Smooth muscle cell (in vitro differentiated cells): ENCODE data around the gene LHFPL4. TPM values are rescaled to one million over a fixed set of nuclear protein-coding genes. Genes with fewer than 3 reads are reported as not detected.

Experiments used
- DNase-seq: peaks from one replicate; lab custom pipeline; 2025; ENCODE audit not compliant: unreplicated experiment; lab: John Stamatoyannopoulos, UW
- H2AFZ ChIP-seq: fragments of 200-600 bp; sonication (generic); 2 replicates; pipeline ENCODE4 v1.6.0; 2016; ENCODE audit warnings: antibody characterized with exemption, low read depth, mild to moderate bottlenecking
- H3F3A ChIP-seq: fragments of 200-600 bp; sonication (generic); 2 replicates; pipeline ENCODE4 v1.6.0; 2017; ENCODE audit warnings: antibody characterized with exemption, low read depth
- H3K27ac ChIP-seq: fragments of 200-600 bp; sonication (generic); 2 replicates; pipeline ENCODE4 v1.5.1; 2016; ENCODE audit warnings: low read depth, mild to moderate bottlenecking
- H3K27me3 ChIP-seq: fragments of 200-600 bp; sonication (generic); 2 replicates; pipeline ENCODE4 v1.6.1; 2016; ENCODE audit warnings: low read depth, mild to moderate bottlenecking
- H3K36me3 ChIP-seq: fragments of 200-600 bp; sonication (generic); 2 replicates; pipeline ENCODE4 v1.5.1; 2016; ENCODE audit warnings: low read depth
- H3K4me1 ChIP-seq: fragments of 200-600 bp; sonication (generic); 2 replicates; pipeline ENCODE4 v1.5.1; 2016; ENCODE audit warnings: low read depth
- H3K4me2 ChIP-seq: fragments of 200-600 bp; sonication (generic); 2 replicates; pipeline ENCODE4 v1.6.0; 2016; ENCODE audit warnings: mild to moderate bottlenecking
- H3K4me3 ChIP-seq: fragments of 200-600 bp; sonication (generic); 2 replicates; pipeline ENCODE4 v1.5.1; 2016; ENCODE audit warnings: mild to moderate bottlenecking
- H3K79me2 ChIP-seq: fragments of 200-600 bp; sonication (generic); 2 replicates; pipeline ENCODE4 v1.6.0; 2016; ENCODE audit warnings: low read depth, mild to moderate bottlenecking
- H3K9ac ChIP-seq: fragments of 200-600 bp; sonication (generic); 2 replicates; pipeline ENCODE4 v1.6.0; 2016; ENCODE audit warnings: low read depth
- H3K9me3 ChIP-seq: fragments of 200-600 bp; sonication (generic); replicated peaks from 2 replicates; pipeline ENCODE4 v1.5.1; 2016; ENCODE audit warnings: low read depth
- H4K20me1 ChIP-seq: fragments of 200-600 bp; sonication (generic); 2 replicates; pipeline ENCODE4 v1.6.0; 2016; ENCODE audit warnings: low read depth
- WGBS: methylation state at CpG from one replicate; pipeline ENCODE4 v1.1.7; 2016; ENCODE audit warnings: low lambda C conversion rate; 5-methylcytosine and 5-hydroxymethylcytosine counted together
- polyA plus RNA-seq: library from polyadenylated mRNA; unstranded; fragments of >200 nt; fragmentation: Nextera tagmentation; extraction: Ambion mirVana; gene quantifications from 2 replicates; pipeline ENCODE4 v1.2.1, GENCODE V29; 2016
- total RNA-seq: library from RNA; depleted of rRNA; stranded (reverse); fragments of >200 nt; gene quantifications from 2 replicates; pipeline ENCODE4 v1.2.3, GENCODE V29; 2014
- TF ChIP-seq, protein P1 (sequence below): fragments of 200-600 bp; sonication (generic); IDR thresholded peaks from 2 replicates; pipeline ENCODE4 v1.5.1; 2017; ENCODE audit warnings: borderline replicate concordance, mild to moderate bottlenecking, antibody characterized with exemption; ENCODE audit not compliant: insufficient read depth, poor library complexity, severe bottlenecking

LHFPL4 gene
- total and polyA plus RNA-seq, 2 experiments from 2014 or later, result 0.08 TPM; not detected in 1

DNA sequence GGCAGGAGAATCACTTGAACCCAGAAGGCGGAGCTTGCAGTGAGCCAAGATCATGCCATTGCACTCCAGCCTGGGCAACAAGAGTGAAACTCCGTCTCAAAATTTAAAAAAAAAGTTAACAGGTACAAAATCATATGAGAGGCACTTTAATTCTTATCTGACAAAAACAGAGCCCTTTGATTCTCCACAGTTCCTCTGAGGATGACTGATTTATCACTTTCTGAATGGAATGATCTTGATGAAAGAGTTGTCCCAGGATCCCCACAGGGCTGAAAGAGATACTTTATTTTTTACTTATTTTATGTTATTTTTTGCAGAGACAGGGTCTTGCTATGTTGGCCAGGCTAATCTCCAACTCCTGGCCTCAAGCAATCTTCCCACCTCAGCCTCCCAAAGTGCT is 4.0 kb downstream of the LHFPL4 start:
- WGBS, result 79% methylated on average over 2 of the region's 2 CpGs
- Histone ChIP-seq H2AFZ (no peak overlapping the region), H3K4me1 (peaks cover 3% of the 10 kb centered on the region), H3K4me2 (no peak overlapping the region), H3K27me3 (peaks cover 32% of the 10 kb centered on the region), H3K79me2 (no peaks in the 10 kb centered on the region), H4K20me1 (no peaks in the 10 kb centered on the region), H3K36me3 (no peaks in the 10 kb centered on the region), H3K9ac (no peak overlapping the region), H3K27ac (no peak overlapping the region), H3F3A (no peaks in the 10 kb centered on the region), H3K4me3 (no peak overlapping the region), H3K9me3 (no peaks in the 10 kb centered on the region)
- no peak for DNase-seq
- TF ChIP-seq, protein P1, sequence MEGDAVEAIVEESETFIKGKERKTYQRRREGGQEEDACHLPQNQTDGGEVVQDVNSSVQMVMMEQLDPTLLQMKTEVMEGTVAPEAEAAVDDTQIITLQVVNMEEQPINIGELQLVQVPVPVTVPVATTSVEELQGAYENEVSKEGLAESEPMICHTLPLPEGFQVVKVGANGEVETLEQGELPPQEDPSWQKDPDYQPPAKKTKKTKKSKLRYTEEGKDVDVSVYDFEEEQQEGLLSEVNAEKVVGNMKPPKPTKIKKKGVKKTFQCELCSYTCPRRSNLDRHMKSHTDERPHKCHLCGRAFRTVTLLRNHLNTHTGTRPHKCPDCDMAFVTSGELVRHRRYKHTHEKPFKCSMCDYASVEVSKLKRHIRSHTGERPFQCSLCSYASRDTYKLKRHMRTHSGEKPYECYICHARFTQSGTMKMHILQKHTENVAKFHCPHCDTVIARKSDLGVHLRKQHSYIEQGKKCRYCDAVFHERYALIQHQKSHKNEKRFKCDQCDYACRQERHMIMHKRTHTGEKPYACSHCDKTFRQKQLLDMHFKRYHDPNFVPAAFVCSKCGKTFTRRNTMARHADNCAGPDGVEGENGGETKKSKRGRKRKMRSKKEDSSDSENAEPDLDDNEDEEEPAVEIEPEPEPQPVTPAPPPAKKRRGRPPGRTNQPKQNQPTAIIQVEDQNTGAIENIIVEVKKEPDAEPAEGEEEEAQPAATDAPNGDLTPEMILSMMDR, result no peak

DNA sequence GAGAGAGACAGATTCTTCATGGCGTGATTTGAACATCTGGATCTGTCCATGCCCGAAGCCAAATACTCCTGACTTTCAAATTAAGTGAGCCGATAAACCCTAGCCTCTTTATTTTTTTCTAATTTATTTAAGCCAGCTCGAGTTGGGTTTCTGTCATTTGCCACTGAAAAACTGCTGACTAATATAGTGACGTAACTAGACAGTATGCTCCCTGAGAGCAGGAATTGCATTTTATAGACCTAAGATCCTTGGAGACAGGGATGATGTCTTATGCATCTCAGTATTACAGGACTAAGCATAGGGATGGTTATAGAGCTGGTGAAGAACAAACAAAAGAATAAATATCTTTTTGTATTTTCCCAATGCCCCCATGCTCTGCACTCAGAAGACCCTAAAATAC is 4.6 kb downstream of the LHFPL4 start:
- Histone ChIP-seq H3K36me3 (no peaks in the 10 kb centered on the region), H3K79me2 (no peaks in the 10 kb centered on the region), H3K9ac (no peak overlapping the region), H3K9me3 (no peaks in the 10 kb centered on the region), H3K4me3 (no peak overlapping the region), H3K27me3 (peaks cover 26% of the 10 kb centered on the region), H4K20me1 (no peaks in the 10 kb centered on the region), H2AFZ (no peak overlapping the region), H3K27ac (no peak overlapping the region), H3K4me1 (peaks cover 3% of the 10 kb centered on the region), H3F3A (no peaks in the 10 kb centered on the region), H3K4me2 (no peak overlapping the region)
- DNase-seq, result no peak
- TF ChIP-seq, protein P1, result no peak
- 84% methylated on average over 5 of the region's 5 CpGs for WGBS

DNA sequence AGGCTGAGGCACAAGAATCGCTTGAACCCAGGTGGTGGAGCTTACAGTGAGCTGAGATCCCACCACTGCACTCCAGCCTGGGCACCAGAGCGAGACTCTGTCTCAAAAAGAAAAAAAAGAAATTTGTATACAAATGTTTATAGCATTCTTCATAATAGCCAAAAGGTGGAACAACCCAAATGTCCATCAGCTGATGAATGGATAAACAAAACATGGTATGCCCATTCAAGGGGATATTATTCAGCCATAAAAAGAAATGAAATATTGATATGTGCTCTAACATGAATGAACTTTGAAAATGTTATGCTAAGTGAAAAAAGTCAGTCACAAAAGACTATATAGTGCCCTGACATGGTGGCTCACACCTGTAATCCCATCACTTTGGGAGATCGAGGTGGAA is 11.4 kb downstream of the LHFPL4 start:
- Histone ChIP-seq H3K79me2 (no peaks in the 10 kb centered on the region), H3K27me3 (no peaks in the 10 kb centered on the region), H3K9me3 (no peaks in the 10 kb centered on the region), H3K4me3 (no peak overlapping the region), H3K4me1 (no peaks in the 10 kb centered on the region), H2AFZ (no peak overlapping the region), H4K20me1 (no peaks in the 10 kb centered on the region), H3F3A (no peaks in the 10 kb centered on the region), H3K9ac (no peak overlapping the region), H3K4me2 (no peak overlapping the region), H3K27ac (no peak overlapping the region), H3K36me3 (no peaks in the 10 kb centered on the region)
- 82% methylated on average over 3 of the region's 3 CpGs for WGBS
- no peak for DNase-seq
- TF ChIP-seq, protein P1, result no peak

DNA sequence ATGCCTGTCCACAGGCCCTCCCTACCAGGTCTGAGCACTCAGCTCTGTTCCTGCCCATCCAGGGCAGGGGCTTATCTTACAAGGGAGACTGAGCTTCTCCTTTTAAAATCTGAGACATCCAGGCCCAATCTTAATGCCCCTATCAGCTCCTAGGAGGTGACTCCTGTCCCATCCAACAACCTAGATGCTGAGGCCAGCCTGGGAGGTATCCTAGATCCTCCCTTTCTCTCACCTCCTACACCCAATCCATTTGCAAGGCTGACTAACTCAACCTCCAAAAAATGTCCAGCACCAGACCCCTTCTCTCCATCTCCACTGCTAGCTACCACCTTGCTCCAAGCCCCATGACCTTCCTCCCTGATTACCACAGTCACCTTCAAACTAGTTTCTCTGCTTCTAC is 17.4 kb downstream of the LHFPL4 start:
- Histone ChIP-seq H3K4me3 (no peak overlapping the region), H3K9me3 (no peaks in the 10 kb centered on the region), H3K27ac (no peak overlapping the region), H3K4me2 (no peak overlapping the region), H3K36me3 (no peaks in the 10 kb centered on the region), H3K4me1 (no peaks in the 10 kb centered on the region), H3K27me3 (peaks cover 4% of the 10 kb centered on the region), H3F3A (no peaks in the 10 kb centered on the region), H4K20me1 (no peaks in the 10 kb centered on the region), H2AFZ (no peak overlapping the region), H3K79me2 (no peaks in the 10 kb centered on the region), H3K9ac (no peak overlapping the region)
- DNase-seq, result no peak
- TF ChIP-seq, protein P1, result no peak
